K562 (cell line): ENCODE results near the gene MCL1. TPM values are rescaled to one million over a fixed set of nuclear protein-coding genes. Genes with fewer than 3 reads are reported as not detected.

Experiments
- DMBX1 ChIP-seq: fragments of 250-450 bp; sonication (Bioruptor Pico); IDR thresholded peaks from 2 replicates; pipeline ENCODE4 v1.8.0; 2022; ENCODE audit warnings: inconsistent platforms, mild to moderate bottlenecking, moderate library complexity, borderline replicate concordance
- GTF2A2 ChIP-seq: IDR thresholded peaks from 2 replicates; pipeline ENCODE4 v1.6.1; 2016; ENCODE audit warnings: mild to moderate bottlenecking, missing genetic modification characterization, missing compliant biosample characterization
- HMG20B ChIP-seq: fragments of 250-450 bp; sonication (Bioruptor Pico); IDR thresholded peaks from 2 replicates; pipeline ENCODE4 v1.5.0; 2021; ENCODE audit warnings: mild to moderate bottlenecking
- MBD2 ChIP-seq: sonication (generic); IDR thresholded peaks from 2 replicates; pipeline ENCODE4 v1.6.1; 2016; ENCODE audit warnings: low read depth, borderline replicate concordance
- MLLT1 ChIP-seq, 2 experiments: fragments of 450-650 bp; IDR thresholded peaks; 2 replicates each; pipeline ENCODE4 v1.6.1; 2016
- NCOA4 ChIP-seq: fragments of 450-650 bp; IDR thresholded peaks from 2 replicates; pipeline ENCODE4 v1.6.1; 2018; ENCODE audit warnings: mild to moderate bottlenecking; ENCODE audit not compliant: partially characterized antibody
- NR2C2 ChIP-seq, 2 experiments: fragments of 200-800 bp in 1 of 2; sonication (Bioruptor generic) in 1 of 2; sonication (generic) in 1 of 2; formaldehyde crosslinking in 1 of 2; IDR thresholded peaks; 2 replicates each; pipeline versions ENCODE4 v1.6.1 to v1.8.0; 2016 to 2022; ENCODE audit warnings: mild to moderate bottlenecking in 1 of 2, missing compliant biosample characterization in 1 of 2, missing genetic modification characterization in 1 of 2, missing genetic modification reagents in 1 of 2
- PHF20 ChIP-seq: fragments of 450-650 bp; IDR thresholded peaks from 2 replicates; pipeline ENCODE4 v1.6.1; 2018; ENCODE audit not compliant: partially characterized antibody
- PKNOX1 ChIP-seq: fragments of 450-650 bp; IDR thresholded peaks from 2 replicates; pipeline ENCODE4 v1.6.1; 2016
- SRSF7 ChIP-seq: fragments of 200-400 bp; formaldehyde crosslinking; optimal IDR thresholded peaks from 2 replicates; pipeline ENCODE3; 2017; ENCODE audit warnings: mild to moderate bottlenecking, low read depth, low read length
- STAT5B ChIP-seq: fragments of 250-450 bp; sonication (Bioruptor Pico); IDR thresholded peaks from 2 replicates; pipeline ENCODE4 v1.8.0; 2021; ENCODE audit warnings: mild to moderate bottlenecking, inconsistent platforms
- TGIF2 ChIP-seq: sonication (generic); formaldehyde crosslinking; IDR thresholded peaks from 2 replicates; pipeline ENCODE4 v1.8.1; 2022; ENCODE audit warnings: mild to moderate bottlenecking, missing genetic modification reagents, moderate library complexity
- ZBTB26 ChIP-seq: fragments of 450-650 bp; formaldehyde crosslinking; IDR thresholded peaks from 2 replicates; pipeline ENCODE4 v1.4.0; 2022; ENCODE audit warnings: missing genetic modification characterization
- ZKSCAN1 ChIP-seq: fragments of 150-350 bp; IDR thresholded peaks from 2 replicates; pipeline ENCODE4 v1.6.1; 2016; ENCODE audit warnings: low read depth, low read length
- ZNF134 ChIP-seq: fragments of 250-450 bp; sonication (Bioruptor Pico); conservative IDR thresholded peaks from 2 replicates; pipeline ENCODE4 v1.4.0; 2020
- polyA plus RNA-seq, 8 experiments: library from polyadenylated mRNA; depleted of rRNA in 4 of 8; stranded (reverse) in 5 of 8; unstranded in 3 of 8; fragments of >200 nt; fragmentation: Nextera tagmentation in 2 of 8; fragmentation: Illumina TruSeq in 1 of 8; extraction: Ambion mirVana in 2 of 8; extraction: Trizol in 1 of 8; gene quantifications; 2 replicates each; pipeline versions ENCODE4 v1.2.1 to v1.2.3, GENCODE V29; 2011 to 2014; ENCODE audit warnings: inconsistent platforms in 1 of 8, missing spikeins in 1 of 8
- total RNA-seq, 7 experiments: library from RNA; depleted of rRNA in 6 of 7; stranded (reverse); fragments of >200 nt in 6 of 7; fragmentation: Illumina TruSeq in 2 of 7; extraction: Trizol in 2 of 7; gene quantifications; 2 replicates each; pipeline versions ENCODE4 v1.2.1 to v1.2.3, GENCODE V29; 2011 to 2021; ENCODE audit warnings: low replicate concordance in 1 of 7
- TF ChIP-seq, protein P1 (sequence below): fragments of 450-650 bp; formaldehyde crosslinking; IDR thresholded peaks from 2 replicates; pipeline ENCODE4 v1.4.0; 2020; ENCODE audit warnings: mild to moderate bottlenecking, moderate library complexity
- TF ChIP-seq, protein P2 (sequence below): fragments of 450-650 bp; formaldehyde crosslinking; IDR thresholded peaks from 2 replicates; pipeline ENCODE4 v1.4.0; 2022; ENCODE audit warnings: missing genetic modification characterization

The MCL1 gene
- total and polyA plus RNA-seq, 9 of the 15 experiments (the other 6 are each of a cell fraction or from before 2014, with no cell fraction given) = 27.1 to 224 (median 138) TPM

GRCh38 chr1:150543500-150544143 lies 35.8 kb downstream of the MCL1 start (continued):
- TF ChIP-seq NR2C2 (CRISPR knock-in tag; IDR thresholded peaks at IDR 0.05) = no peak
- TF ChIP-seq NR2C2 (tag; IDR thresholded peaks at IDR 0.05) = 0 out of 2 replicates have a peak, but pooled peaks have one; percentile 15
- peak; percentile 79; the same call in 1 of the 2 replicates for TF ChIP-seq ZKSCAN1
- TF ChIP-seq MBD2 = no peak
- TF ChIP-seq, protein P1, sequence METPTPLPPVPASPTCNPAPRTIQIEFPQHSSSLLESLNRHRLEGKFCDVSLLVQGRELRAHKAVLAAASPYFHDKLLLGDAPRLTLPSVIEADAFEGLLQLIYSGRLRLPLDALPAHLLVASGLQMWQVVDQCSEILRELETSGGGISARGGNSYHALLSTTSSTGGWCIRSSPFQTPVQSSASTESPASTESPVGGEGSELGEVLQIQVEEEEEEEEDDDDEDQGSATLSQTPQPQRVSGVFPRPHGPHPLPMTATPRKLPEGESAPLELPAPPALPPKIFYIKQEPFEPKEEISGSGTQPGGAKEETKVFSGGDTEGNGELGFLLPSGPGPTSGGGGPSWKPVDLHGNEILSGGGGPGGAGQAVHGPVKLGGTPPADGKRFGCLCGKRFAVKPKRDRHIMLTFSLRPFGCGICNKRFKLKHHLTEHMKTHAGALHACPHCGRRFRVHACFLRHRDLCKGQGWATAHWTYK (CRISPR knock-in tag) = no peak
- TF ChIP-seq PKNOX1 = peak; percentile 39; the same call in 1 of the 2 replicates
- TF ChIP-seq ZBTB26 (CRISPR knock-in tag) = no peak
- no peak for TF ChIP-seq ZNF134 (CRISPR knock-in tag)
- TF ChIP-seq DMBX1 (CRISPR knock-in tag) = no peak
- no peak for TF ChIP-seq PHF20
- TF ChIP-seq GTF2A2 (tag) = no peak
- no peak for TF ChIP-seq HMG20B
- no peak for TF ChIP-seq SRSF7
- TF ChIP-seq NCOA4 = no peak
- TF ChIP-seq TGIF2 = no peak
- TF ChIP-seq, protein P2, sequence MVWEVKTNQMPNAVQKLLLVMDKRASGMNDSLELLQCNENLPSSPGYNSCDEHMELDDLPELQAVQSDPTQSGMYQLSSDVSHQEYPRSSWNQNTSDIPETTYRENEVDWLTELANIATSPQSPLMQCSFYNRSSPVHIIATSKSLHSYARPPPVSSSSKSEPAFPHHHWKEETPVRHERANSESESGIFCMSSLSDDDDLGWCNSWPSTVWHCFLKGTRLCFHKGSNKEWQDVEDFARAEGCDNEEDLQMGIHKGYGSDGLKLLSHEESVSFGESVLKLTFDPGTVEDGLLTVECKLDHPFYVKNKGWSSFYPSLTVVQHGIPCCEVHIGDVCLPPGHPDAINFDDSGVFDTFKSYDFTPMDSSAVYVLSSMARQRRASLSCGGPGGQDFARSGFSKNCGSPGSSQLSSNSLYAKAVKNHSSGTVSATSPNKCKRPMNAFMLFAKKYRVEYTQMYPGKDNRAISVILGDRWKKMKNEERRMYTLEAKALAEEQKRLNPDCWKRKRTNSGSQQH (CRISPR knock-in tag) = no peak
- TF ChIP-seq MLLT1 (IDR thresholded peaks at IDR 0.05) = 0 out of 4 replicates have a peak, but pooled peaks of 1 of the 2 experiments have one; percentile 19
- no peak for TF ChIP-seq STAT5B (CRISPR knock-in tag)
